H1 (cell line): ENCODE measurements around the gene FASTKD3. TPM values are rescaled to one million over a fixed set of nuclear protein-coding genes. Genes with fewer than 3 reads are reported as not detected.

Source experiments
- BACH1 ChIP-seq: IDR thresholded peaks from 2 replicates; pipeline ENCODE4 v1.6.1; 2012; ENCODE audit warnings: low read length, improper control_type of control experiment
- EGR1 ChIP-seq: IDR thresholded peaks from 2 replicates; pipeline ENCODE4 v1.6.1; 2011; ENCODE audit warnings: low read depth, low read length, borderline replicate concordance
- EZH2 ChIP-seq: fragments of 200-600 bp; sonication (generic); IDR thresholded peaks from 2 replicates; pipeline ENCODE4 v1.7.1; 2012; ENCODE audit warnings: low read depth, mild to moderate bottlenecking, moderate library complexity, low read length, inconsistent platforms; ENCODE audit not compliant: severe bottlenecking
- JUND ChIP-seq: IDR thresholded peaks from 2 replicates; pipeline ENCODE4 v1.6.1; 2011; ENCODE audit warnings: mild to moderate bottlenecking, improper control_type of control experiment, low read length
- NANOG ChIP-seq: IDR thresholded peaks from 2 replicates; pipeline ENCODE4 v1.6.1; 2011; ENCODE audit warnings: low read length, low read depth, mild to moderate bottlenecking, inconsistent platforms; ENCODE audit not compliant: insufficient read depth, poor library complexity, severe bottlenecking
- POLR2A ChIP-seq, 2 experiments: IDR thresholded peaks; 1 replicate in 1 of 2; 2 replicates in 1 of 2; pipeline ENCODE4 v1.6.1; 2011; ENCODE audit warnings: low read depth in 2 of 2, low read length in 2 of 2, mild to moderate bottlenecking in 2 of 2; ENCODE audit errors: control extremely low read depth in 1 of 2
- RAD21 ChIP-seq, 2 experiments: IDR thresholded peaks in 1 of 2; conservative IDR thresholded peaks in 1 of 2; 2 replicates each; pipeline ENCODE4 v1.6.1; 2011; ENCODE audit warnings: low read depth in 2 of 2, low read length in 2 of 2, improper control_type of control experiment in 1 of 2, inconsistent platforms in 1 of 2, mild to moderate bottlenecking in 1 of 2, moderate library complexity in 1 of 2
- polyA plus RNA-seq, 7 experiments: library from polyadenylated mRNA; depleted of rRNA in 3 of 7; stranded (reverse) in 5 of 7; unstranded in 2 of 7; fragments of >200 nt in 5 of 7; fragments of 200-250 nt in 2 of 7; gene quantifications; 1 replicate in 5 of 7; 2 replicates in 1 of 7; 4 replicates in 1 of 7; pipeline versions ENCODE4 v1.2.1 to v1.2.3, GENCODE V29; 2011 to 2013; ENCODE audit warnings: missing spikeins in 2 of 7, mixed read lengths in 2 of 7
- total RNA-seq: library from RNA; stranded (reverse); fragmentation: NEBNext Ultra II Directional; extraction: Animal tissue kit (Norgen Biotek cat#: 25700); gene quantifications from 2 replicates; pipeline ENCODE4 v1.2.1, GENCODE V29; 2021

FASTKD3 gene
- total and polyA plus RNA-seq, 2 of the 8 experiments (the other 6 are each of a cell fraction or from before 2014, with no cell fraction given), result 5.6 to 7.6 TPM

- TF ChIP-seq EGR1 (no peak), BACH1 (no peak), NANOG (no peak), EZH2 (no peak), JUND (no peak), RAD21 (IDR thresholded peaks at IDR 0.05 in 1 of 2, conservative IDR thresholded peaks at IDR 0.05 in 1 of 2; ENCODE audit: low read depth in 2 of 2, low read length in 2 of 2) (no peak), POLR2A (IDR thresholded peaks at IDR 0.05; ENCODE audit: control extremely low read depth in 1 of 2, low read depth in 2 of 2, low read length in 2 of 2) (no peak)
Measured at GRCh38 chr5:7842531-7842930, 26.3 kb downstream of the FASTKD3 start (continued).
